HepG2 (cell line): ENCODE data around the gene PGK1. TPM values are rescaled to one million over a fixed set of nuclear protein-coding genes. Genes with fewer than 3 reads are reported as not detected.
A peak's percentile ranks its signal among the peaks of the same experiment; 100 is the strongest.

Experiments
- ARNTL ChIP-seq: sonication (generic); formaldehyde crosslinking; IDR thresholded peaks from 2 replicates; pipeline ENCODE4 v1.4.0; 2020; ENCODE audit warnings: mild to moderate bottlenecking, missing genetic modification reagents
- BHLHE40 ChIP-seq: IDR thresholded peaks from 2 replicates; pipeline ENCODE4 v1.6.1; 2011; ENCODE audit warnings: low read length, improper control_type of control experiment
- ETV6 ChIP-seq: sonication (generic); formaldehyde crosslinking; conservative IDR thresholded peaks from 2 replicates; pipeline ENCODE4 v1.4.0; 2020; ENCODE audit warnings: missing genetic modification reagents
- FOXK1 ChIP-seq: sonication (generic); formaldehyde crosslinking; IDR thresholded peaks from 2 replicates; pipeline ENCODE4 v1.4.0; 2020; ENCODE audit warnings: low read depth, missing genetic modification reagents, borderline replicate concordance
- HIVEP1 ChIP-seq: sonication (generic); formaldehyde crosslinking; IDR thresholded peaks from 2 replicates; pipeline ENCODE4 v1.4.0; 2020; ENCODE audit warnings: mild to moderate bottlenecking, missing genetic modification reagents
- HNRNPK ChIP-seq: fragments of 200-400 bp; formaldehyde crosslinking; IDR thresholded peaks from 2 replicates; pipeline ENCODE4 v1.6.1; 2018; ENCODE audit warnings: low read length, low read depth, moderate library complexity, mild to moderate bottlenecking; ENCODE audit not compliant: poor library complexity, severe bottlenecking
- HOXA3 ChIP-seq: sonication (generic); formaldehyde crosslinking; IDR thresholded peaks from 2 replicates; pipeline ENCODE4 v1.5.0; 2020; ENCODE audit warnings: missing genetic modification reagents
- IKZF4 ChIP-seq: sonication (generic); formaldehyde crosslinking; IDR thresholded peaks from 2 replicates; pipeline ENCODE4 v1.5.1; 2020; ENCODE audit warnings: borderline replicate concordance, mild to moderate bottlenecking, low read depth, missing genetic modification reagents; ENCODE audit errors: not compliant biosample characterization
- KMT2B ChIP-seq: IDR thresholded peaks from 2 replicates; pipeline ENCODE4 v1.6.1; 2016; ENCODE audit warnings: missing genetic modification reagents, missing compliant biosample characterization
- NCOA1 ChIP-seq: sonication (generic); formaldehyde crosslinking; IDR thresholded peaks from 2 replicates; pipeline ENCODE4 v1.9.0; 2021; ENCODE audit warnings: missing genetic modification reagents
- PHF21A ChIP-seq: sonication (generic); formaldehyde crosslinking; IDR thresholded peaks from 2 replicates; pipeline ENCODE4 v1.5.0; 2020; ENCODE audit warnings: mild to moderate bottlenecking, missing genetic modification reagents
- POGZ ChIP-seq: sonication (generic); formaldehyde crosslinking; IDR thresholded peaks from 2 replicates; pipeline ENCODE4 v1.4.0; 2020; ENCODE audit warnings: mild to moderate bottlenecking, missing genetic modification reagents
- REL ChIP-seq: sonication (generic); formaldehyde crosslinking; conservative IDR thresholded peaks from 2 replicates; pipeline ENCODE4 v1.8.0; 2022; ENCODE audit warnings: mild to moderate bottlenecking, missing genetic modification reagents, moderate library complexity
- REXO4 ChIP-seq: sonication (generic); formaldehyde crosslinking; IDR thresholded peaks from 2 replicates; pipeline ENCODE4 v1.8.0; 2022; ENCODE audit warnings: missing genetic modification reagents, mild to moderate bottlenecking, borderline replicate concordance
- SP1 ChIP-seq, 2 experiments: fragments of 450-650 bp in 1 of 2; sonication (generic) in 1 of 2; formaldehyde crosslinking in 1 of 2; IDR thresholded peaks; 2 replicates each; pipeline versions ENCODE4 v1.4.0 to v1.6.1; 2016 to 2020; ENCODE audit warnings: missing genetic modification reagents in 1 of 2
- SRSF1 ChIP-seq: fragments of 200-400 bp; formaldehyde crosslinking; optimal IDR thresholded peaks from 2 replicates; pipeline ENCODE3; 2017; ENCODE audit warnings: mild to moderate bottlenecking, low read depth, low read length, moderate library complexity
- THYN1 ChIP-seq: sonication (generic); formaldehyde crosslinking; IDR thresholded peaks from 2 replicates; pipeline ENCODE4 v1.8.1; 2023; ENCODE audit warnings: low read depth, mild to moderate bottlenecking, moderate library complexity, missing genetic modification reagents, borderline replicate concordance
- YY1 ChIP-seq: IDR thresholded peaks from 2 replicates; pipeline ENCODE4 v1.6.1; 2011; ENCODE audit warnings: low read length, low read depth, moderate library complexity, mild to moderate bottlenecking; ENCODE audit not compliant: insufficient read depth, insufficient replicate concordance
- ZBTB2 ChIP-seq: sonication (generic); formaldehyde crosslinking; IDR thresholded peaks from 2 replicates; pipeline ENCODE4 v1.8.0; 2022; ENCODE audit warnings: low read depth, missing genetic modification reagents
- ZBTB44 ChIP-seq: sonication (generic); formaldehyde crosslinking; IDR thresholded peaks from 2 replicates; pipeline ENCODE4 v1.4.0; 2020; ENCODE audit warnings: missing genetic modification reagents
- ZIK1 ChIP-seq: sonication (generic); formaldehyde crosslinking; IDR thresholded peaks from 2 replicates; pipeline ENCODE4 v1.5.0; 2020; ENCODE audit warnings: mild to moderate bottlenecking, low read depth, missing genetic modification reagents, borderline replicate concordance
- ZMYM2 ChIP-seq: sonication (generic); formaldehyde crosslinking; IDR thresholded peaks from 2 replicates; pipeline ENCODE4 v1.8.0; 2022; ENCODE audit warnings: mild to moderate bottlenecking, missing genetic modification reagents
- ZNF224 ChIP-seq: sonication (generic); formaldehyde crosslinking; IDR thresholded peaks from 2 replicates; pipeline ENCODE4 v1.5.0; 2020; ENCODE audit warnings: mild to moderate bottlenecking, missing genetic modification reagents
- ZNF431 ChIP-seq: sonication (generic); formaldehyde crosslinking; IDR thresholded peaks from 2 replicates; pipeline ENCODE4 v1.9.0; 2022; ENCODE audit warnings: missing genetic modification reagents, low read depth, mild to moderate bottlenecking, borderline replicate concordance
- ZNF549 ChIP-seq: sonication (generic); formaldehyde crosslinking; IDR thresholded peaks from 2 replicates; pipeline ENCODE4 v1.5.0; 2020; ENCODE audit warnings: missing genetic modification reagents
- ZNF709 ChIP-seq: sonication (generic); formaldehyde crosslinking; IDR thresholded peaks from 2 replicates; pipeline ENCODE4 v1.5.0; 2020; ENCODE audit warnings: mild to moderate bottlenecking, missing genetic modification reagents
- ZNF776 ChIP-seq: sonication (generic); formaldehyde crosslinking; IDR thresholded peaks from 2 replicates; pipeline ENCODE4 v1.4.0; 2020; ENCODE audit warnings: mild to moderate bottlenecking, missing genetic modification reagents
- ZSCAN31 ChIP-seq: sonication (generic); formaldehyde crosslinking; IDR thresholded peaks from 2 replicates; pipeline ENCODE4 v1.5.0; 2020; ENCODE audit warnings: low read depth, mild to moderate bottlenecking, missing genetic modification reagents
- polyA plus RNA-seq, 8 experiments: library from polyadenylated mRNA; depleted of rRNA in 3 of 8; stranded (reverse) in 7 of 8; unstranded in 1 of 8; fragments of >200 nt; fragmentation: Illumina TruSeq in 4 of 8; extraction: Trizol in 4 of 8; gene quantifications; 2 replicates each; pipeline versions ENCODE4 v1.2.1 to v1.2.3, GENCODE V29; 2011 to 2016; ENCODE audit warnings: low read depth in 4 of 8, missing spikeins in 1 of 8, mixed read lengths in 1 of 8; ENCODE audit not compliant: insufficient read depth in 1 of 8
- total RNA-seq, 5 experiments: library from RNA; depleted of rRNA; stranded (reverse); fragments of >200 nt; fragmentation: Illumina TruSeq; extraction: Trizol; gene quantifications; 2 replicates each; pipeline ENCODE4 v1.2.3, GENCODE V29; 2016; ENCODE audit warnings: low read depth in 1 of 5

The PGK1 gene
- total and polyA plus RNA-seq, 2 of the 13 experiments (the other 11 are each of a cell fraction or from before 2014, with no cell fraction given): 325 to 1,274 TPM

GRCh38 chrX:78103623-78104446, at the start of gene PGK1 (continued):
- TF ChIP-seq KMT2B (CRISPR knock-in tag): peak; percentile 82
- peak; percentile 44; the same call in 1 of the 2 replicates for TF ChIP-seq FOXK1 (CRISPR knock-in tag)
- no peak for TF ChIP-seq ZNF549 (CRISPR knock-in tag)
- TF ChIP-seq ZNF224 (CRISPR knock-in tag): no peak
- peak; percentile 32; the same call in 1 of the 2 replicates for TF ChIP-seq ZNF431
- TF ChIP-seq HNRNPK: peak; percentile 12
- peak; percentile 96 for TF ChIP-seq HOXA3 (CRISPR knock-in tag)
- peak; percentile 58; the same call in 1 of the 2 replicates for TF ChIP-seq REL (CRISPR knock-in tag)
- TF ChIP-seq ARNTL: peak; percentile 78
- TF ChIP-seq ETV6: no peak
- no peak for TF ChIP-seq SP1 (IDR thresholded peaks at IDR 0.05)
- peak; percentile 74 for TF ChIP-seq SP1 (CRISPR knock-in tag; IDR thresholded peaks at IDR 0.05)
- TF ChIP-seq ZNF709 (CRISPR knock-in tag): peak; percentile 90; the same call in 1 of the 2 replicates
- peak; percentile 70 for TF ChIP-seq ZSCAN31 (CRISPR knock-in tag)
- 0 out of 2 replicates have a peak, but pooled peaks have one; percentile 18 for TF ChIP-seq BHLHE40
- no peak for TF ChIP-seq ZBTB44
- TF ChIP-seq ZNF776: 0 out of 2 replicates have a peak, but pooled peaks have one; percentile 26
- no peak for TF ChIP-seq REXO4 (CRISPR knock-in tag)
- peak; percentile 69 for TF ChIP-seq ZBTB2 (CRISPR knock-in tag)
- TF ChIP-seq NCOA1 (CRISPR knock-in tag): no peak
- peak; percentile 74; the same call in 1 of the 2 replicates for TF ChIP-seq ZIK1 (CRISPR knock-in tag)
- TF ChIP-seq YY1: peak; percentile 11
- TF ChIP-seq HIVEP1 (CRISPR knock-in tag): peak; percentile 76
- peak; percentile 76; the same call in 1 of the 2 replicates for TF ChIP-seq PHF21A
- no peak for TF ChIP-seq SRSF1
- TF ChIP-seq ZMYM2 (CRISPR knock-in tag): peak; percentile 84; the same call in 1 of the 2 replicates
- TF ChIP-seq POGZ (CRISPR knock-in tag): peak; percentile 88
- TF ChIP-seq THYN1: no peak
- no peak for TF ChIP-seq IKZF4 (CRISPR knock-in tag)
